ENCODE measurements around the gene ATP10A. TPM values are rescaled to one million over a fixed set of nuclear protein-coding genes. Genes with fewer than 3 reads are reported as not detected.

Gene ATP10A
- total RNA-seq, 2 experiments from 2014 or later = 0.06 TPM; not detected in 1

- no peak for DNase-seq (ENCODE audit: low spot score)
- H2AFZ ChIP-seq (ENCODE audit: low read length) = no peak overlapping the region
- no peaks in the 10 kb centered on the region for H3K36me3 ChIP-seq (ENCODE audit: insufficient read depth, low read length)
- no peak overlapping the region for H3K27ac ChIP-seq (ENCODE audit: low read depth, low read length, poor library complexity, severe bottlenecking)
- no peak for TF ChIP-seq CTCF (conservative IDR thresholded peaks at IDR 0.05; ENCODE audit: low read length)
- TF ChIP-seq EZH2phosphoT487 (IDR thresholded peaks at IDR 0.05; ENCODE audit: borderline replicate concordance, low read depth, low read length) = no peak
- H3K4me1 ChIP-seq (ENCODE audit: insufficient read depth, low read length, poor library complexity, severe bottlenecking) = no peaks in the 10 kb centered on the region
- ChIA-PET CTCF (ENCODE audit: unreplicated experiment) (no interaction called here), POLR2A (no interaction called here)
- no peak overlapping the region for H3K4me3 ChIP-seq (ENCODE audit: low read depth, low read length, poor library complexity, severe bottlenecking)
- H3K9me3 ChIP-seq (ENCODE audit: low read length) = no peaks in the 10 kb centered on the region
- H4K20me1 ChIP-seq (ENCODE audit: insufficient read depth, low read length) = no peaks in the 10 kb centered on the region
- intact Hi-C loops (cut with micrococcal nuclease; ENCODE audit: unreplicated experiment) = no loop called here
- no TSS peak for BruUV-seq (replicated peaks)
- H3K79me2 ChIP-seq (ENCODE audit: insufficient read depth, low read depth, low read length) = no peaks in the 10 kb centered on the region
- no peak overlapping the region for H3K4me2 ChIP-seq (ENCODE audit: low read length)
- no peaks in the 10 kb centered on the region for H3K9me2 ChIP-seq (ENCODE audit: insufficient read depth, low read length)
Measured at GRCh38 chr15:25659251-25659650, 203.9 kb downstream of the ATP10A start.

- TF ChIP-seq EZH2phosphoT487 (IDR thresholded peaks at IDR 0.05; ENCODE audit: borderline replicate concordance, low read depth, low read length) (no peak), CTCF (conservative IDR thresholded peaks at IDR 0.05; ENCODE audit: low read length) (no peak)
- Histone ChIP-seq H3K9me3 (ENCODE audit: low read length) (no peaks in the 10 kb centered on the region), H3K27ac (ENCODE audit: low read depth, low read length, poor library complexity, severe bottlenecking) (no peak overlapping the region), H4K20me1 (ENCODE audit: insufficient read depth, low read length) (no peaks in the 10 kb centered on the region), H2AFZ (ENCODE audit: low read length) (no peak overlapping the region), H3K79me2 (ENCODE audit: insufficient read depth, low read depth, low read length) (no peaks in the 10 kb centered on the region), H3K36me3 (ENCODE audit: insufficient read depth, low read length) (no peaks in the 10 kb centered on the region), H3K4me1 (ENCODE audit: insufficient read depth, low read length, poor library complexity, severe bottlenecking) (no peaks in the 10 kb centered on the region), H3K4me2 (ENCODE audit: low read length) (no peak overlapping the region), H3K9me2 (ENCODE audit: insufficient read depth, low read length) (no peaks in the 10 kb centered on the region), H3K4me3 (ENCODE audit: low read depth, low read length, poor library complexity, severe bottlenecking) (no peak overlapping the region)
- POLR2A ChIA-PET = interaction anchor here (0.6 kb wide), 1 partner anchor 127 kb away, joined by 4 read pairs; no protein-coding TSS in a partner anchor
- intact Hi-C loops (cut with micrococcal nuclease; ENCODE audit: unreplicated experiment) = no loop called here
- no TSS peak for BruUV-seq (replicated peaks)
- CTCF ChIA-PET (ENCODE audit: unreplicated experiment) = no interaction called here
- no peak for DNase-seq (ENCODE audit: low spot score)
Measured at GRCh38 chr15:25658560-25658959, 204.6 kb downstream of the ATP10A start.

GRCh38 chr15:25655207-25655948, 207.7 kb downstream of the ATP10A start:
- H3K4me1 ChIP-seq (ENCODE audit: insufficient read depth, low read length, poor library complexity, severe bottlenecking) = no peaks in the 10 kb centered on the region
- no peak overlapping the region for H3K27ac ChIP-seq (ENCODE audit: low read depth, low read length, poor library complexity, severe bottlenecking)
- no peaks in the 10 kb centered on the region for H4K20me1 ChIP-seq (ENCODE audit: insufficient read depth, low read length)
- DNase-seq (ENCODE audit: low spot score) = no peak
- no TSS peak for BruUV-seq (replicated peaks)
- POLR2A ChIA-PET = interaction anchor here (0.6 to 0.7 kb wide), 2 partner anchors 91 to 449 kb away, joined by 3 to 4 read pairs; no protein-coding TSS in a partner anchor
- no peaks in the 10 kb centered on the region for H3K9me3 ChIP-seq (ENCODE audit: low read length)
- no peaks in the 10 kb centered on the region for H3K79me2 ChIP-seq (ENCODE audit: insufficient read depth, low read depth, low read length)
- H3K9me2 ChIP-seq (ENCODE audit: insufficient read depth, low read length) = no peaks in the 10 kb centered on the region
- intact Hi-C loops (cut with micrococcal nuclease; ENCODE audit: unreplicated experiment) = no loop called here
- TF ChIP-seq EZH2phosphoT487 (IDR thresholded peaks at IDR 0.05; ENCODE audit: borderline replicate concordance, low read depth, low read length) = no peak
- no peak for TF ChIP-seq CTCF (conservative IDR thresholded peaks at IDR 0.05; ENCODE audit: low read length)
- no peak overlapping the region for H3K4me2 ChIP-seq (ENCODE audit: low read length)
- no peak overlapping the region for H2AFZ ChIP-seq (ENCODE audit: low read length)
- no peak overlapping the region for H3K4me3 ChIP-seq (ENCODE audit: low read depth, low read length, poor library complexity, severe bottlenecking)
- CTCF ChIA-PET (ENCODE audit: unreplicated experiment) = no interaction called here
- H3K36me3 ChIP-seq (ENCODE audit: insufficient read depth, low read length) = no peaks in the 10 kb centered on the region
